GM21447 (cell line): Measurements from ENCODE around the gene ATG9B.

Source experiments
- ATAC-seq: cut with Tn5 transposase; IDR thresholded peaks from one replicate; pipeline ENCODE4 v1.9.1; 2021; ENCODE audit not compliant: unreplicated experiment

Gene ATG9B

GRCh38 chr7:150988230-150989226, 35.8 kb downstream of the ATG9B start:
- no peak for ATAC-seq

GRCh38 chr7:150986556-150986955, 37.7 kb downstream of the ATG9B start:
- no peak for ATAC-seq

DNA sequence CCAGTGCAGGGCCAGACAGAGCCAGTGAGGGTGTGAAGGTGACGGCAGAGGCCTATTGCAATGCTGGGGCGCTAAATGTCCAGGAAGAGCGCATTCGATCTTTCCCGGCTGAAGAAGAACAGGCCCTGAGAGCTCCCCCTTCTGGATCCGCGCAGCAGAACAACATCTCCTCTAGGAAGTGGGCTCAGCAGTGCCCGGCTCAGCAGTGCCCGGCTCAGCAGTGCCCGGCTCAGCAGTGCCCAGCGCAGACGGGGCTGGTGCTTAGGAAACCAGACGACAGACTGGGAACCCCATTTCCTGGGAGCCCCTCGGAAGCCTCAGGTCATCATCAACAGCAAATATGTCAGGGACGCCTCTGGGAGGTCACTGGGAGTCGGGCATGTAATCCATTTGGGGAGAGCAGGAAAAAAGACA, 38.2 kb downstream of the ATG9B start:
- ATAC-seq = no peak

GRCh38 chr7:150983893-150984368, 40.4 kb downstream of the ATG9B start:
- no peak for ATAC-seq

DNA sequence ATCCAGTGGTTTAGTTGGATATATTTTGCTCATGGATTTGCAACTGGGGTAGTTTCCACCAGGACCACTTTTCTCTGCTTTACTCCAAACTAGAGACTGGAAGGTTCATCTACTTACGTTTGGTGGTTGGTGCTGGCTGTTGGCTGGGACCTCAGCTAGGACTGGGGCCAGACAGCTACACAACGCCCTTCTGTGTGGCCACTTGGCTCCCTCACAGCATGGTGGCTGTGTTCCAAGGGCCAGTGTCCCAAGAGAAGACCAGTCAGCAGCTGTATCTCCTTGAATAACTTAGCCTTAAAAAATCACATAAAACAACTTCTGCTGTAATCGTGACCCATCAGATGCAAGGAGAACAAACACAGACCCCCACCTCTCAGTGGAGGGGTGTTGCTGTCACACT, 41.9 kb downstream of the ATG9B start:
- ATAC-seq = no peak

GRCh38 chr7:150981644-150982043, 42.6 kb downstream of the ATG9B start:
- ATAC-seq = no peak

DNA sequence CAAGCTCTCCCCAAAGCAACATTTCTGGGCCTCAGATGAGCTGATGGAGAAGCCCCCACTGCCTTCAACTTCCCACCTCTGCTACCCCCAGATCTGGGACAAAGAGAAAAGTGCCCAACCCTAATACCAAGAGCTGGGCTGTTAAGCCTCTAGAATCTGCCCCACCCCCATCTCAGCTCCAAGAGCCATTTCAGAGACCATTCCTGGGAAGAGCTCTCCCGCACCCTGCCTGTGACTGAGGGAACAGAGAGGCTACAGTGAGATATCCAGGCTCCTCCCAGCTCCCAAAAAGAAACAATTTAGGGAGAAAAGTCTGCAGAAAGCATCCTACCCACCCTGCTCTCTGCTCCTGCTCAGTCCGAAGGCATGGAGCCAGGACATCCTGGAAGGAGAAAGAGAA, 43.6 kb downstream of the ATG9B start:
- ATAC-seq = no peak

DNA sequence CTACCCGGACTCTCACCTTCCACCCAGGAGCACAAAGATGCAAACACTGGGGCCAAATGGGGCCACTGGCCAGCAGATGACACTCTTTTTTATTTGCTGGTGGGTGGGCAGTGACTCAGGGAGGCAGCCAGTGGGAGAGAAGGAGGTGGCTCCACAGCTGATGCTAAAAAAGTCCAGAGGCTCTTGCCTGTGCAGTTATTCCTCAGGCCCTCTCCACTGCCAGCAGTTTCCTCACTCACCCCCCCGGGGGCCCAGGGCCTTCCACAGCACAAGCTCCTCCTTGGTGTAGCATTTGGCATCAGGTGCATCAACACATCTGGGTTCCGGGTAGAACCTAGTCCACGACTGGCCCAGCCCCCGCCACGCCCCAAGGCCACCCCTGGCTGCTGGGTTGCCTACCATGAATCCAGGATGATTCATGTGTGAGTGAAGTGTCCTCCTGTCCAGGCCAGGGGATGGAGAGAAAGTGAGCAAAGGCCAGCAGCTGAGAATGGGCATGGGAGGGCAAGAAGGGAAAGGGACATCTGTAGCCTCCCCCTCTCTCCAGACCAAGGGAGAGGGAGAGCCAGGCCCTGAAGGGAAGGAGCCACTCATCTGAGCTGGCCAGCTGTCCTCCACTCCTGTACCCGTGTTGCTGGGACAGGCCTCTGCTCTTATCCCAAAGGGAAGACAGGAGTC, 44.4 kb downstream of the ATG9B start:
- no peak for ATAC-seq

DNA sequence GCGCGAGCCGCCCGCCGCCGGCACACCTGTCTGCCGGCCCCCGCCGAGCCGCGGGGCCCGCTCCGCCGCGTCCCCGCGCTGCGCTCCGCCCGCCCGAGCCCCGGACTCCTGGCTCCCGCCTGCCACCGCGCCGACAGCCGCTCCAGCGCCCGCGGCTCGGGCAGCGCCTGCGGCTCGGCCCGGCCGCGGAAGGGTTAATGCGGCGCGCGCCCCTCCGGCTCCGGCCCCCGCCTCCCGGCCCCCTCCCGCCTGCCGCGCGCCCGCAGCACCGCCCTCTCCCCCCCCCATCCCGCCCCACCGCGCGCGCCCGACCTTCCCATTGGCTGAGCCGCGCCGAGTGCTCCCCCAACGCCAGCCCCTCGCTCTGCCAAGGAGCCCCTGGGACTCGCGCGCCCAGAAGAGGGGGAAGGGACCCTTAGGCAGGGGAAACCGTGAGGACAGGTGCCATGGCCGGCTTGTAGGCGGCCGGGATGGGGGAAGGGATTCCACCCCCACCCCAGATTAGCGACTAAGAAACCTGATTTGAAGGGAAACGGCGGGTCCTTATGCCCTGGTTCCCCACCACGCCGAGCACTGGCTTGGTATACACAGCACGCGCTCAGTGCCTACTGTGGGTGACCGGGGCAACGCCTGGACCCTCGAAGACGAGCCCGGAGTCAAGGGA, 46.0 kb downstream of the ATG9B start, which contains the start of gene KCNH2:
TSS of gene KCNH2 (minus strand) at position 196 of the 664 bp plus-strand sequence. CDS start 408 bp downstream, outside the sequence.
- no peak for ATAC-seq

DNA sequence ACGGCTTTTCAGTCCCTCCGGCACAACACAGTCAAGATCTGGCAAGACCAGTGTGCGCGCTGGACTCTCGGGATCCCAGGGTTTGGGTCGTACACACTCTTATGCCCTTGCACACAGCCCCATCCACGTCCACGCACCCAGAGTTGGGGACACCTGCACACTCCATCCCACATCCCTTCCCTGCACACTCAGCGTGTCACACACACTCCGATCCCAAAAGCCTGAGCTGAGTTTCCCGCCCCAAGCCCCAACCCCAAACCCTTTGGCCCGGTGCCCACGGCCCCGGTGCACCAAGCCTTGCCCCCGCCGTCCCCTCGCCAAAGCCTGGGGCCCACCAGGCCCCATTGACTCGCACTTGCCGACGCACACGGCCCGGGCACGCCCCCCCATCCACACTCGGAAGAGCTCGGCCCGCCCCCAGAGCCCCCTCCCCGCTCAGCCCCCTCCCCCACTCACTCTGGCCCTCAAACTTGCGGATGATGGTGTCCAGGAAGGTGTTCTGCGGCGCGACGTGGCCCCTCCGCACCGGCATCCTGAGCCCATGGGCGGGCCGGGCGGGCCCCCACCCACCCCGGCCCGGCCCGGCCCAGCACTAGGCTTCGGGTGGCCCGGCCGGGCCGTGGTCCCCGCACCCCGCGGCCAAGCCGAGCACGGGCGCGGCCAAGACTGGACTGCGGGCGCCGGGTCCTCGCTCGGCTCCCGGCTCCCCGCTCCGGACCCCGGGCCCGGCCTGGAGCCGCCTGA, 46.7 kb downstream of the ATG9B start:
- ATAC-seq = no peak

DNA sequence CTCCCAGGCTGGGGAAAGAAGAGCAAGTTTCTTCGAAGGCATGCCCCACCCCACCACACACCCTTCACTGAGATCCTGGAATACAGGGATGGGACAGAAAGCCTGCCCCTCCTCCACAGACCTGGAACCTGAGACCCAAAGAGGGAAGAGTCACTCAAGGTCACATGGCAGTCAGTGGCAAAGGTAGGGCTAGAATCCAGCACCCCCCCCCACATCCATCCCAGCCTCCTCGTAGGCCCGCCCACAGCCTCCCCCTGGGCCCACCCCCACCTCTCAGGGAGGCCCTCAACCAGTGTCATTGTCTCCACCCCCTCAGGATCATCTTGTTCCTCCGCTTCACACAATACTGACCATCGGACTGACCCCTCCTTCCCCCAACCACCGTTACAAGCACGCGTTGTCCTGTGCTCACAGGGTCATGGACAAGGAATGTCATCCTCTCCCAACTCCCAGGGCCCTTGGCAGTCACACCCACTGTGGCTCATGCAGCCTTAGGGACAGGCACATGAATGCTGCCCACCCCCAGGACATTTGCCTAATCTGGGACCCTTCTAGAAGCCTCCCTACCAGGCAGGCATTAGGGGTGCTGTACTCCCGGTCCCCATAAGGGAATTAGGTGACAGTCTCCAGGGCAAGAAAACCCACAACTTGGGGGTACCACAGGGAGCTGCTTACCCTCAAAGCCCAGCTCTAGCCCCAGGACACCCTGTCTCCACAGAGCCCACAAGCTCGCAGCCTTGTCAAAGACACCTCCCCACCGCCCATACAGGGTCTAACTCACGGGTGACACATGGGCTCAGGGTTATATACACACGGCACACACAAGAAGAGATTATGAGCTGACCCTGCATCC, 47.5 kb downstream of the ATG9B start:
- ATAC-seq = no peak

DNA sequence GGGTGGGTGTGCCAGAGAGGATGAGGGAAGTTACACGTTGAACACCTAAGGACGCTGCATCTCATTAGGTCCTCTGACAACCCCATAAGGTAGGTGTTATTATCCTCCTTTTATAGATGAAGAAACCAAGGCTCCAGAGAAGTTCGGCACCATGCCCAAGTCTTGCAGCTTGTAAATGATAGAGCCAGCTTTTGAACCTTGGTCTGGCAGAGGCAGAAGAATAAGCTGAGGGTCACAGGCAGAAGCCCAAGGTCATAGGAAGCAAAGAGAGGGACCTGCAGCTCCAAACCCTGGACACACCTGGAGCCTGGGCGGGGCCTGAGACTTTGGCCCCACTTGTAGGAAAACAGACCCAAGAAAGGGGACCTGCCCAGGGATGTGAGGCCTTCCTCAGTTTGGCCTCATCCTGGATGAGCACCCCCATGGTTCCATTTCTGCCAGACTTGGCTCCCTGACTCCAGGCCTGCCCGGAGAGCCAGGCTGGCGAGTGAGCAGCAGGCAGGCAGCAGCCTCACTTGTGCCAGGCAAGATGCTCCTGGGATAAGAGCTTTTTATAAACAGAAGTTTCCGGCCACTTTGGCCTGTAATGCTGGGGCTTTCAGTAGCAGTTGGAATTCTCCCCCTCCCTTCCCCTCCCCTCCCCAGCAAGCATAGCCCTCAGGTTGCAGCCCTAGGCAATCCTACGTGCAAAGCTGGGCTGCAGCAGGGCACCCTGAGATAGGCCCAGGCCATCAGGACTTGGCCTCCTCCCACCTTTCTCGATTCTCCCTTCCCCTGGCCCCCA, 48.6 kb downstream of the ATG9B start:
- ATAC-seq = no peak

DNA sequence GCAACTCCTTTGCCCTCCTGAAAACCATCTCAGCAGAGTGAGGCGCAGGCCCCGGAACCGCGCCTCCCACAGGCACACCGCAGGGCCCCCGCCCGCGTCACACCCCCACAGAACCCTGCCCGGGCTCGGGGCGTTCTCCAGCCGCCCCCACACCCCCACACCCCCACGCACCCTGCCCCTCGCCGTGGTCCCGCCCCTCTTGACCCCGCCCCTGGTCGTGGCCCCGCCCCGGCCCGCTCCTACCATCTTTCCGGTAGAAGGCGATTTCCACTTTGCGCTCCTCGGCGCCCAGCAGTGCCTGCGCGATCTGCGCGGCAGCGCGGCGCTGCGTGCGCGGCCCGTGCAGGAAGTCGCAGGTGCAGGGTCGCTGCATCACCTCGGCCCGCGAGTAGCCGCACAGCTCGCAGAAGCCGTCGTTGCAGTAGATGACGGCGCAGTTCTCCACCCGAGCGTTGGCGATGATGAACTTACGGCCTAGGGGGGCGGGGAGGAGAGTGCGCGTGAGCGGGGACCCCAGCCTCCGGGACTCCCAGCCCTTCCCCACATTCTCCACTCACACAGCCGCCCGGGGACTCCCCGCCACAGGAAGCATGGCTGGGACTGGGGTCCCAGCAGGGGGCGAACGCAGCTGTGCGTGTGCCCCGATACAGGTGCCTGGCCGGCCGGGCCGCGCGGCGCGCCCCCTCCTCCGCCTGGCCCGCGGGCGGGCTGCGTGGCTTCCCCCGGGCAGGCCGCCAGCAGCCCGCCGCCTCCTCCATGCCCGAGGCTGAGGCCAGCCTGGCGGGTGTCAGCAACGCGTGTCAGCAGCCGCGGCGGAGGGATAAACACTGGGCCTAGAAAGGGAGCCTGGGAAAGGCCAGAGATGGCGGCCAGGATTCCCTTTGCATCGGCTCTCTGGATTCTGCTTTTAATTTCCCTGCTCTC, 49.6 kb downstream of the ATG9B start:
- peak; percentile 46 for ATAC-seq

GRCh38 chr7:150973571-150974451, 50.5 kb downstream of the ATG9B start:
- ATAC-seq = no peak

GRCh38 chr7:150972741-150973140, 51.6 kb downstream of the ATG9B start:
- no peak for ATAC-seq

DNA sequence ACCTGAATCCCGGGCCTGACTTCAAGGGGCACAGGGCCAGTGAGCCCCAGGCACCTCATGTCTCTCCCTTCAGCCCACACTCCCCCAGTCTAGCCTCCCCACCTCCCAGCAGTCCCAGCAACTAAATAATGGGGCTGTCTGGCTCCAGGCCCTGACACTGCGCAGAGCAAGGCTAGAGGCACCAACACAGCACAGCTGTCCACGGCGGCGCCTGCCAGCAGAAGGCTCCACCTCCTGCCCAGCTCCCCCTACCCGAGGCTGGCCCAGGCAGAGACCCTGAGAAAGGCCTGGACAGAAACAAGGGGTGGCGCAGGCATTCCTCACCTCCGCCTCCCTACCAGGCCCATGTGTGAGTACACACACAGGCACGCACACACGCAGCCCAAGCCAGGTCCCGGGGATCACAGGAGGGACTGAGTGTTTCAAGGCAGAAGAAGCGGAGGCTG, 52.2 kb downstream of the ATG9B start:
- ATAC-seq = no peak
